NK-92 treated with Interleukin-12 subunit alpha and Interleukin-12 subunit beta, amount 100 ng/mL, for 24 hours (cell line): ENCODE measurements around the gene DOCK3.
"Not testable (repeated sequence)": the region's sequence is repeated elsewhere in the genome, so short reads cannot be mapped to it uniquely, and the experiment has no call there.

Source experiments
- DNase-seq: peaks from one replicate; lab custom pipeline; 2025; lab: John Stamatoyannopoulos, UW

Gene DOCK3

DNA sequence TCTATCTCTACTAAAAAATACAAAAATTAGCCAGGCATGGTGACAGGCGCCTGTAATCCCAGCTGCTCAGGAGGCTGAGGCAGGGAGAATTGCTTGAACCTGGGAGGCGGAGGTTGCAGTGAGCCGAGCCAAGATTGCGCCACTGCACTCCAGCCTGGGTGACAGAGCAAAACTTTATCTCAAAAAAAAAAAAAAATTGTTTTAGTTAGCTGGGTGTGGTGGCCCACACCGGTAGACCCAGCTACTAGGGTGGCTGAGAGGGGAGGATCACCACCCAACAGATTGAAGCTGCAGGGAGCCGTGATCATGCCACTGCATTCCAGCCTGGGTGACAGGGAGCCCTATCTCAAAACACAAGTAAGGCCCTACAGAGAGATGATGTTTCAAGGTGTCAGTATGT lies 712.6 kb downstream of the DOCK3 start:
- not testable (repeated sequence) for DNase-seq

DNA sequence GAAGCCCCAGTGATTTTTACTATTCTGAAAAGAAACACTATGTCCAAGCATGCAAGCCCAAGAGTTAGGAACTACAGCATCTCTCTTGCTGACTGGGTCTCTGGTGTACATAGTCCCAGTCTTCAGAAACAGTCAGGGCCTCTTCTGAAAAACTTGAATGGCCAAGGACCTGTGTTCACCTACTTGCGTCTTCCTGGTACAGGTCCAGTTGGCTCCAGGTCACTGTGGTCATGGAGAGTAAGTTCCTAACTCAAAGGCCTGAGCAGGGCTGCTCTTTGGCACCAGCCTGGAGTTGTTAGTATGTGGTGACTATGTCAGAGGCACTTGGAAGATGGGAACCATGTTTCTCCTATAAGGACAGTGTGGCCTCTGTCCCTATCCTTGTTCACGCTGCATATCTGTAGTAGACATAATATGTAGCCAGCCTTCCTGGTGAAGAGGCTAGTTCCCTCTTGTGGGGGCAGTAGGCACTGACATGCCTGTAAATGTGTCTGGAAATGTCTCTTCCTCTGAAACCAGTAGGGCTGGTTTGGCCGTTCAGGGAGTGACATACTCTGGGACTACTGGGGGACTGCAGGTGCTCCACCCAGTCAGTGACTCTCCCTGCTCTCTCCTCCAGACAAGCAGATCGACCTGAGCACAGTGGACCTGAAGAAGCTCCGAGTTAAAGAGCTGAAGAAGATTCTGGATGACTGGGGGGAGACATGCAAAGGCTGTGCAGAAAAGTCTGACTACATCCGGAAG lies 713.7 kb downstream of the DOCK3 start:
- no peak for DNase-seq

DNA sequence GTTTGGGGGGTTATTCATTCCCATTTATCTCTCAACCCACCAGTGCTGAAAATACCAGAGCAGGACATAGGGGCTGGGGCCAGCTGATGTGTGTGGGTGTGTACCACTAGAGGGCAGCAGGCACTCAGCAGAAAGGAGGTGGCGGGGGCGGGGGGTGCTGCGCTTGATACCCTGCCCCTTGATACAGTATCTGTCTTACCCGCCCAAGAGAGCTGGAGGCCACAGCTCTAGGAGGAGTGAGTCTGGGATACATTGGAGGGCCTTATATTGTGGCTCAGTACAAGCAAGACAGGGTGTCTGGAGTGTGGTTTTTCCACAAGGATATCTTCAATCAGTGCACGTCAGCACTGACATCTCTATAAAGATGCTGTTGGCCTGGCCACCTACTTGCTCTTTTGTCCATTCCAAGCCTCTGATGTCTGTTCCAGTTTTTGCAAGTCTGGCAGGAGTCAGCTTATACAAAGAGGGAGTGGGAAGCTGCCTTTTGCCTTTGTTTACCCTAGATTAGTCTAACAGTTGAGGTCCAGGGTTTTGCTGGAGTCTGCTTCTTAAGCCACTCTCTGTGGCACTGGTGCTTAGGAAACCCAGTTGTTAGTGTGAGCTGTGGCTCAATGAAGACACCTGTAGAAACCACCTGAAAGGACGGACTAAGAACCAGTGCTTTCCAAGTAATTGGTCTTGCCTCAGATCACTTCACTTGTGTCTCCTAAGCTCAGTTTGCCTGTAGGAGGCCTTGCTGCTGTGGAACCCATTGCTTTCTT lies 714.9 kb downstream of the DOCK3 start:
- peak; percentile 21 for DNase-seq

DNA sequence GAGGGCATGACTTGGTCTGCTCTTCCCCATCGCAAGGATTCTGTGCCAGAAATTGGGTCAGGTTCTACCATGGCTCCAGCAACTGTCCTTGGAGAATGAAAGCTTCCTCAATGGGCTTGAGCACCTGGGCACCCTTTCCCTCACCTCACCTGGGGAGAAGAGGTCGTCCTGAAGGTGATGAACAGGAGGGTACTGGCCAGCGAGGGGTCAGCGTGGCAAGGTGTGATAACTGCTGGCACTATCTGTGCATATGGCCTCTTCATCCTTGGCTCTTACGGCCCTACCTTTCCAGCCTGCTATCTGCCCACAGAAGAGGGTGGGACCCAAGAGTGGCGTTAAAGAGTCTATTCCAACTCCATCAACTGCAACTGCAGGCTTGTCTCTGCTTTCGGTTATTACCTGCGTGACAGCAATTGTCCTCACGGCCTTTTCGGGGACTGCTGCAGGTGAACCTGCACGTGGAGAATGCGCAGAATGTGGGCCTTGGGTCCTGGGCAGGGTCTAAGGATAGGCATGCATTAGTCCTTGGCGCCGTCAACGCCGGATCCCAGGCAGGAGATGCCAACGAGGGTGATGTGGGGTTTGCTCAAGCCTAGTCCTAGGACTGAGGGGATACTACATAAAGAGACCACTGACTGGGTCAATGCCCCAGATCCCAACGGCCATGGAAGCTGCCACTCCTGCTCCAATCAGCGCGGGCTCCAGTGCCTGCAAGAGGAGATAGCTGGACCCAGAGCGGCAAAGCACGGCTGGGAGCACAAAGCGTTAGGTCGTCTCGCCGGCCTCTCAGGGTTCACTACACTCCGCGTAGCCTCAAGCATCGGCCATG lies 715.7 kb downstream of the DOCK3 start:
- DNase-seq: no peak

DNA sequence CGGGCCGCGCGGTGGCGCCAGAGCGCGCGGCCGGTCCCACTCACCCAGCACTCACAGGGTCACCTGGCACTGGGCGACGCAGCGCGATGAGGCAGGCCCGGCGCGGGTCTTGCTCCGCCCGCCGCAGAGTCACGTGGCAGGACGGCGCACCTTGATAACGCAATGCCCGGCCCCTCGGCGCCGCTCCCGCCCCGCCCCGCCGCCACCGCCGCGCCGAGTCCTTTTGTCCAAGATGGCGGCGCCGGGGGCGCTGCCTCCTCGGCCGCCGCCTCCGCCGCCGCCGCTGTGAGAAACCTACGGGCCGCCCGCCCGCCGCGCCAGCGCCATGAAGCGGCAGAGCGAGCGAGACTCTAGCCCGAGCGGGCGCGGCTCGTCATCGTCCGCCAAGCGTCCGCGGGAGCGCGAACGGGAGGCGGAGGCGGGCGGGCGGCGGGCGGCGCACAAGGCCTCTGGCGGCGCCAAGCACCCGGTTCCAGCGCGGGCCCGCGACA lies 716.4 kb downstream of the DOCK3 start, which contains the start of gene RBM15B:
Gene RBM15B, plus strand, starts transcription at position 211 of the 491 bp plus-strand sequence. Its CDS starts 115 bp downstream, at position 326.
- peak; percentile 87 for DNase-seq

DNA sequence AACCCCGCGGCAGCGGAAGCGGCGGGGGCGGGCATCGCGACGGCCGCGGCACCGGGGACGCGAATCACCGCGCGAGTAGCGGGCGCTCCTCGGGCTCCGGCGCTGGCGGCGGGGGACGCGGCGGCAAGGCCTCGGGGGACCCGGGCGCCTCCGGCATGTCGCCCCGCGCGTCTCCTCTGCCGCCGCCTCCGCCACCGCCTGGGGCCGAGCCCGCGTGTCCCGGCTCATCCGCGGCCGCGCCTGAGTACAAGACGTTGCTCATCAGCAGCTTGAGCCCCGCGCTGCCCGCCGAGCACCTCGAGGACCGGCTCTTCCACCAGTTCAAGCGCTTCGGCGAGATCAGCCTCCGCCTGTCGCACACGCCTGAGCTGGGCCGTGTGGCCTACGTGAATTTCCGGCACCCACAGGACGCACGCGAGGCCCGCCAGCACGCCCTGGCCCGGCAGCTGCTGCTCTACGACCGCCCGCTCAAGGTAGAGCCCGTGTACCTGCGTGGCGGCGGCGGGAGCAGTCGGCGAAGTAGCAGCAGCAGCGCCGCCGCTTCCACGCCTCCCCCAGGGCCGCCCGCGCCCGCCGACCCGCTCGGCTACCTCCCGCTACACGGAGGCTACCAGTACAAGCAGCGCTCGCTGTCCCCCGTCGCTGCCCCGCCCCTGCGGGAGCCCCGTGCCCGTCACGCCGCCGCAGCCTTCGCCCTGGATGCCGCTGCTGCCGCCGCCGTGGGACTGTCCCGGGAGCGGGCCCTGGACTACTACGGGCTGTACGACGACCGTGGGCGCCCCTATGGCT lies 717.0 kb downstream of the DOCK3 start:
- DNase-seq: no peak

DNA sequence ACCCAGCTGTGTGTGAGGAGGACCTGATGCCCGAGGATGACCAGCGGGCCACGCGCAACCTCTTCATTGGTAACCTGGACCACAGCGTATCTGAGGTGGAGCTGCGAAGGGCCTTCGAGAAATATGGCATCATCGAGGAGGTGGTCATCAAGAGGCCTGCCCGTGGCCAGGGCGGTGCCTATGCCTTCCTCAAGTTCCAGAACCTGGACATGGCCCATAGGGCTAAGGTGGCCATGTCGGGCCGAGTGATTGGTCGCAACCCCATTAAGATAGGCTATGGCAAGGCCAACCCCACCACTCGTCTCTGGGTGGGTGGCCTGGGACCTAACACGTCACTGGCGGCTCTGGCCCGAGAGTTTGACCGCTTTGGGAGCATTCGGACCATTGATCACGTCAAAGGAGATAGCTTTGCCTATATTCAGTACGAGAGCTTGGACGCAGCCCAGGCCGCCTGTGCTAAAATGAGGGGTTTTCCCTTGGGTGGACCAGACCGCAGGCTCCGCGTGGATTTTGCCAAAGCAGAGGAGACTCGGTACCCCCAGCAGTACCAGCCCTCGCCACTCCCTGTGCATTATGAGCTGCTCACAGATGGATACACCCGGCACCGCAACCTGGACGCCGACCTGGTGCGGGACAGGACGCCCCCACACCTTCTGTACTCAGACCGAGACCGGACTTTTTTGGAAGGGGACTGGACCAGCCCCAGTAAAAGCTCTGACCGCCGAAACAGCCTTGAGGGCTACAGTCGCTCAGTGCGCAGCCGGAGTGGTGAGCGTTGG lies 717.8 kb downstream of the DOCK3 start:
- no peak for DNase-seq

DNA sequence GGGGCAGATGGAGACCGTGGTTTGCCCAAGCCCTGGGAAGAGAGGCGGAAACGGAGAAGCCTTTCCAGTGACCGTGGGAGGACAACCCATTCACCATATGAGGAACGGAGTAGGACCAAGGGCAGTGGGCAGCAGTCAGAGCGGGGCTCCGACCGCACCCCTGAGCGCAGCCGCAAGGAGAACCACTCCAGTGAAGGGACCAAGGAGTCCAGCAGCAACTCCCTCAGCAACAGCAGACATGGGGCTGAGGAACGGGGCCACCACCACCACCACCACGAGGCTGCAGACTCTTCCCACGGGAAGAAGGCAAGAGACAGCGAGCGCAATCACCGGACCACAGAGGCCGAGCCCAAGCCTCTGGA lies 718.4 kb downstream of the DOCK3 start:
- DNase-seq: no peak

DNA sequence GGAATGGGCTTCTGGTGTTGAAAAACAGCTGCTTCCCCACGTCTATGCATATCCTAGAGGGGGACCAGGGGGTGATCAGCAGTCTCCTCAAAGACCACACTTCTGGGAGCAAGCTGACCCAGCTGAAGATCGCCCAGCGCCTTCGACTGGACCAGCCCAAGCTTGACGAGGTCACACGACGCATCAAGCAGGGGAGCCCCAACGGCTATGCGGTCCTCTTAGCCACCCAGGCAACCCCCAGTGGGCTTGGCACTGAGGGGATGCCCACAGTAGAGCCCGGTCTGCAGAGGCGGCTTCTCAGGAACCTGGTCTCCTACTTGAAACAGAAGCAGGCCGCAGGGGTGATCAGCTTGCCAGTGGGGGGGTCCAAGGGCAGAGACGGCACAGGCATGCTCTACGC lies 718.8 kb downstream of the DOCK3 start:
- DNase-seq: no peak

DNA sequence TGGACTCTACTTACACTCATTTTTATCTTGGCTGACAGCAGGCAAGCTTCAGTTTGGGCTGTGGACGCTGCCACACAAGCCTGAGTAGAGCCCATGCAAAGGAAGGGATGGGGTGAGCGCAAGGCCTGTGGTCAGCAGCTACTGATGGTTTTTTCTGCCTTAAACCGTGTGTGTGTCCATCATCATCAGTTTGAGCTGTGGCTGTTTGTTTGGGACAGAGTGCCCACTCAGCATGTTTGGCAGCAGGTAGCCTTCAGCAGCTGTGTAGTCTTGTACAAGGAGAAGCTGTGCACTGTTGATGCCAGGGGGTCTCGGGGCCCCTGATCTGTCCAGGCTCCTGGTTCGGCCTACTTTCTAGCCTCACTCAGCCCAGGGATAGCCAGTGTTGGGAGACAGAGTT lies 719.8 kb downstream of the DOCK3 start:
- DNase-seq: no peak

DNA sequence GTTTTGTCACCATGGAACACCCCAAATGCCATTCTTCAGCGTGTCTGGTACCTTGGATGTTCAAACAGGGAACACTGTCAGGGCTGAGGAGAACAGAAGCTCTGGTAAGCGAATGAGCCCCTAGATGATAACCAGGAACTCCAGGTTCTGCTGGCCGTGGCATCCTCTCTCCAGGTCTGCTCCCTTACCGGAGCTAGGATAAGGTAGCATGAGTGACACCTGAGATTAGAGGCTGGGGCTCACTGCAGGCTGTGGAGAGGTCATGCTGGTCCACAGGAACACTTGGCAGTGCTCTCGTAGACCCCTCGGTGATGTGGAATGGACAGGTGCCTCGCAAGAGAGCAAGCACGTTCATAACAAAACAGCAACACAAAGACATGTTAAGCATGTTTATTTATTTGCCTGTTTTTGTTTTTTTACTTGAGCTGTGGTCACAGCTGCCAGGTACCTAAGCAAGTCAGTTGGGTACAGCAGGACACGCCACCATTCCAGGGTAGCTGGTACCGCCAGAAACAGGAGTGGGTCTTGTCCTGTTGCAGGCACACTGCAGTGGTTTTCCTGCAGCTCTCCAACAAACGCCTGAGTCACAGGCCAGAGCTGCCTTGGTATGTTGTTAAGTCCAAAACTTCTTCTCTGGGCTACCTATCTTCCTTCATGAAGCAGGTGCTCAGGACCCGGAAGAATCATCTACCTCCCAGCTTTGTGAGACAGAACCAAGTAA lies 720.9 kb downstream of the DOCK3 start:
- DNase-seq: no peak

DNA sequence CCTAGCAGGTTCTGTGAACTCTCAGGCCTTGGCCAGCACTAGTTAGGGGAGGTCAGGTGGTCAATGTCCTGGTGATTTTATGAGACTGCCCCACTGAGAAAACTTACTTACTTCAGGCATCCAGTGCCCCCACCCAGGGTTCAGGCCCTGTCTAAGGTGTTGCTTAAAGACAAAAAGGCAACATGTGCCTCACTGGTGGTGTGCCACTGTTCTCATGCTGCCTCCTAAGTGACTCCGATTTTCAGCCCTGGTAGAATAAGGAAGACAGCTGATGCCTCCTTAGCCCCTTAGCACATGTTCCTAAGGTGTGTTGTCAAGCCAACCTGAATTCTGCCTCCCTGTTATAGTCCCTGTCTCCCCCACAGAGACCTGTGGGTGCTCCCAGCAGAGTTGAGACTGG lies 721.7 kb downstream of the DOCK3 start:
- no peak for DNase-seq

DNA sequence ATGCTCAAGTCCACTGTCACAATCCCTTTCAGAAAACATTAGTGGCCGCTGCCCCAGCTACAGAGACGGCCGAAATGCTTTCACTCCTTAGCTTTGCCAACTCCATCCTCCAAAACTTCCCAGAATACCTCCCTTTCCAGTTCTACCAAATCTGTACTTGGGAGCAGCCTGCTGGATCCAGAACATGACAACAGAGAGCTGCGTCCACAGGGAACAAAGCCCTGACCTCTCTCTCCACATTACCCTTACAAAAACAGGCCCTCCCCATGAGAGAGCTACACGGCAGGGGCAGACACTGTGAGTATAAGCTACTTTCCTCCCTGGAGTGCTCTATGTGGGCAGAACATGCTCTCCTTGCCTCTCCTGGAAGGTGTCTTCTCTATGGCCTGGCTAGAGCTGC lies 722.7 kb downstream of the DOCK3 start:
- no peak for DNase-seq

DNA sequence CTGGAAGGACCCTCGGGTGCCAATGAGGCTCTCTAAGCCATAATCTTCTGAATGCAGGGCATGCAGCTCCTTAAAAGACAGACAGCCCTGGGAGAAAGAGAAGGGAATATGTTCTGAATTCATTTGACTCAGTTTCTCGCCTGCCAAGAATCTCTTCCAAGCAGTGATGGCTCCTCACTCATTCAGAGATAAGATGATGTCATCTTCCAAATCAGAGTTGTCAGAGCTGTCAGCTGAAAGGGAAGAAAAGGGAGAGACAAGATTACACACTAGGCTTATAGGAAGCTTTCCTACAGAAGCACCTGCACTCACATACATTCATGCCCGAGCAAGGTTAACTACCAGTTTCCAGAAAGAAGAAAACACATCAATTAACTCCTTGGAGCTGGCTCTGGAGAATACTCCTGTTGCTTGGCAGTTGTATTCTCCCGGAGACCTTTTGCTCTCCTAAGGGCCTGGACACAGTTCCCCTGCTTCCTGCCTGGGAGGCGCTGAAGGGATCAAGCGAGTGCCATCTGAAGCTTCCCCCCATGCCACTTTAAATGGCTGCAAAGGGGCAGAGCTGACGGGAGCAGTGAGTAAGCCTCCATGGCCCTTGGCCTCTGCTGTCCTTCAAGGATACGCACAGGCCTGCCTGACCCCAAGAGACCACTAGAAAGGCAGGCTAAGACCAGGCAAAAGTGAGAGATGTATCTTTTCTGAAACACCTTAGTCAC lies 724.0 kb downstream of the DOCK3 start:
- DNase-seq: no peak

DNA sequence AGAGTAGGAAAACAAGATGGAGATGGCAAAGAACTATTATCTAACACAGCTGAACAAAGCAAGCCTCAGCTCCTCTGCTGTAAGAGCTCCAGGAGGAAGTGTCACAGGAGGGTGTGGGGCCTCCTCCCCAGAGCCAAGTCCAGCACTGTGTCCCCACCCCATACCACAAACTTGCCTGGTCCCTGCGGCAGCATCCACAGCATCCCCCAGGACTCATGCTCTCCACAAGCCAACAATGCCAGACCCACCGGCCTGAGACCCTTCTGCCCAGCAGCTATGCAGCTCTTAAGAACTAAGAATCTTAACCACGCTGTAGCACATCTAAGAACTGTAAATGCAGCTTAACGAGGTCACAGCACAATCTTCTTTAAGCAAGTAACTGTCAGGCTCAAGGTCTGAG lies 725.4 kb downstream of the DOCK3 start:
- DNase-seq: no peak

DNA sequence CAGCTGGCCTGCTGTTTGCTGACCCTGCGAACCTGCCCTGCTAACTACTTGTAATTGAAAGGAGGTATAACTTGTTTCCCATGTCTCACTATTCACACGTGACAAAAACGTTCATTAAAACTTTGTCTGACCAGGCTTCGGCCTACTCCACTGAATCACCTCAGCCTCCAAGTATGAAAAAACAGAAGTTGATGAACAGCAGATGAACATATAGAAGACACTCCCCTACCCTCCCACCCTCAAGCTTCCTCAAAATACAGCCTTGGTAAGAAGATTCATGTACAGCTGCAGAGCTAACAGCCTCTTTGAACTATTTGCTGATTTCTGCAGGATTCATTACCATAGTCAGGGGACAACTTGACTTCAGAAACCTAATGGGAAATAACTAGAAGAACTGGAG lies 727.0 kb downstream of the DOCK3 start:
- DNase-seq: no peak

DNA sequence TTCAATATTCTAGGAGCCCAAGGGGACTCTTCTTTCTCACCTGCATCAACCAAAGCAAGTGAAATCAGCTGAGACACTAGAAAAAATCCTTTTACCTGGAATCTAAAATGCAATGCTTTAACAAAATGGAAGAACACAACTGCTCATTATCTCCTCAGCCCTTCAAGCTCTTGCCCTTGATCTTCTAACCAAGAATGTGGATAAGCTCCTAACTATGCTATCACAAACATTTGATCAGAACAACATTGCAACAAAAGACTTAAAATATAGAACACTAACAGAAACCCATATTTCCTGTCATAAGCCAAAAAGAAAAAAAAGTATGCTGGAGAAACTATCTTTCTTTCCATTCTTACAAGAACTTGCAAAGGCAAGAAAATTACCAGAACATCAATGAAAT lies 728.9 kb downstream of the DOCK3 start:
- DNase-seq: no peak

DNA sequence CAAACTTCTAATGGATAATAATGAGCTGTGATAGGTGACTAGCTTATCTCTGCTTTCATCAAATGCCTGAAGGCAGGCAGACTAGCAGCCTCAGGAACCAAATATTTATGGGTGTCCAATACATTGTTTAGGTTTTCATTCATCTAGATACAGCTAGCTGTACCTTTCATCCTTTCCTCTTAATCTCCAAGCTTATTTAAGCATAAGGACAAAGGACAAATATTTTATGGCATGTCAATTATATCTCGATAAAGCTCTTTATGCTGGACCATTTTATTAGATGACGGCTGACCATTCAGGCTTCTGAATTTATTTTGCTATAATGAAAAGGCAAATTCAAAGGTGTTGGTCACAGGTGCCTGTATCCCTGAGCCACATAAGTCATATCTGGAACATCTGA lies 733.3 kb downstream of the DOCK3 start:
- no peak for DNase-seq

DNA sequence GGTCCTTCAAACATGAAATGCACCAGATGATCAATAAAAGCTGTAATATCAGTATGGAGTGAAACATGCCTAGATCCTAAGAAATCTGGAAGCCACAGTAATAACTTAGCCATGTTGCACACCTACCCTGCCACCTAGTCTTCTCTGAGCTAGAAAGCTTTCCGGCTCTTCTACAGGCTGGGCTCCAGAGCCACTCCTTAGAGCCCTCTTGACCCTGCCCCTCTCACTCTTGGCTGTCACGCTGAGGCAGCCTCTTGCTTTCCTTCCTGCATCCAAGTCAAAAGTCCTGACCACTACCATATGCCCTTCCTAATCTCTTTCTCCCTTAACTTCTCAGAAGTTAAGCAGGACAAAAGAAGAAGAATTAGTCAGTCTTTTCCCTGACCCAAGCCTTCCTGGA lies 734.1 kb downstream of the DOCK3 start:
- no peak for DNase-seq

DNA sequence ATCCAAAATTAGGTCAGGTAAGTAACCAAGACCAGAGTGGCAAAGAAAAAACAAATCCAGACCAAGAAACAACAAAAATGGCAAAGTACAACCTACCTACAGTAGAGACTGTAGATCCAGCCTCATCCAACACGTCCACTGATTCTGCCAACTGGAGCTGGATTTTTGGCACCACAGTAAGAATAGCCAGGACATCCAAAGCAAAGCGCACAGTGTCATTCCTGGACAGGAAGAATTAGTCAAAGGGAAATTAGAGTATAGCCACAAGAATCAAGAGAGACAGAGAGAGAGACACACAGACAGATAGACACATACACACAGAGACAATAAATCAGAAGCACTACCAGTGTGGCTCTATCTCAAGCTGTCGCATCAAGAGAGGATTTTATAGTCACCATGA lies 747.5 kb downstream of the DOCK3 start:
- DNase-seq: no peak
